Activated CD8-positive, alpha-beta T cell treated with anti-CD3 and anti-CD28 coated beads for 36 hours (primary cell): Measurements from ENCODE around the gene STBD1. TPM values are rescaled to one million over a fixed set of nuclear protein-coding genes. Genes with fewer than 3 reads are reported as not detected.

Experiments
- ATAC-seq: fragments of 200-7000 bp; cut with Tn5 transposase; one replicate; pipeline ENCODE4 v1.10.0; 2021; ENCODE audit warnings: mild to moderate bottlenecking, moderate library complexity
- CTCF ChIA-PET: fragments of 350-600 bp; sonication (Branson Sonifier 250); formaldehyde crosslinking; loops from one replicate; lab custom pipeline; 2021; ENCODE audit warnings: antibody characterized with exemption; lab: Charles Lee
- POLR2A ChIA-PET: fragments of 350-600 bp; sonication (Branson Sonifier 250); formaldehyde crosslinking; loops from one replicate; lab custom pipeline; 2021; ENCODE audit warnings: antibody characterized with exemption; lab: Charles Lee
- DNase-seq: peaks from one replicate; pipeline ENCODE4 v3.0.0-alpha.2; 2020
- H3K27ac Mint-ChIP-seq: one replicate; pipeline ENCODE4 v1.8.0; 2021; ENCODE audit warnings: mild to moderate bottlenecking, mixed read lengths
- H3K27me3 Mint-ChIP-seq: one replicate; pipeline ENCODE4 v1.8.0; 2021; ENCODE audit warnings: mixed read lengths
- H3K36me3 Mint-ChIP-seq: one replicate; pipeline ENCODE4 v1.8.0; 2021; ENCODE audit warnings: low read depth, mixed read lengths
- H3K4me1 Mint-ChIP-seq: one replicate; pipeline ENCODE4 v1.8.0; 2021; ENCODE audit warnings: low read depth, mixed read lengths
- H3K4me3 Mint-ChIP-seq: one replicate; pipeline ENCODE4 v1.8.0; 2021; ENCODE audit warnings: mild to moderate bottlenecking, moderate library complexity, mixed read lengths
- H3K9me3 Mint-ChIP-seq: one replicate; pipeline ENCODE4 v1.8.0; 2021; ENCODE audit warnings: mixed read lengths
- CTCF ChIP-seq: fragments of 200-600 bp; IDR thresholded peaks from one replicate; pipeline ENCODE4 v1.8.0; 2022; ENCODE audit warnings: antibody characterized with exemption, mild to moderate bottlenecking
- intact Hi-C: fragments of 100-400 bp; cut with micrococcal nuclease; formaldehyde crosslinking; loops from one replicate; pipeline ENCODE4 v1.10.0; 2022
- total RNA-seq, 2 experiments: library from RNA; stranded (reverse); gene quantifications; one replicate each; pipeline ENCODE4 v1.2.3, GENCODE V29; 2021

Gene STBD1
- total RNA-seq, 2 experiments from 2014 or later = 0.18 to 0.29 TPM

- POLR2A ChIA-PET = no interaction called here
- TF ChIP-seq CTCF = no peak
- intact Hi-C loops = no loop called here
Measured at GRCh38 chr4:76292730-76293129, 13.8 kb upstream of the STBD1 start.

GRCh38 chr4:76293772-76294171 is 12.8 kb upstream of the STBD1 start:
- H3K4me1 Mint-ChIP-seq = no peaks in the 10 kb centered on the region
- POLR2A ChIA-PET = no interaction called here

More at GRCh38 chr4:76292730-76293129, 13.8 kb upstream of the STBD1 start:
- Mint-ChIP-seq H3K36me3 (no peaks in the 10 kb centered on the region), H3K9me3 (peaks cover 6% of the 10 kb centered on the region), H3K4me1 (no peaks in the 10 kb centered on the region), H3K27ac (no peak overlapping the region), H3K27me3 (peaks cover 7% of the 10 kb centered on the region), H3K4me3 (no peak overlapping the region)
- no peak for DNase-seq
- no peak for ATAC-seq
- CTCF ChIA-PET = no interaction called here

GRCh38 chr4:76296286-76296820 is 10.2 kb upstream of the STBD1 start:
- no peak overlapping the region for H3K27ac Mint-ChIP-seq

More at GRCh38 chr4:76293772-76294171, 12.8 kb upstream of the STBD1 start:
- Mint-ChIP-seq H3K27me3 (peaks cover 7% of the 10 kb centered on the region), H3K4me3 (no peak overlapping the region), H3K27ac (no peak overlapping the region), H3K9me3 (peaks cover 11% of the 10 kb centered on the region), H3K36me3 (peaks cover 1% of the 10 kb centered on the region)
- TF ChIP-seq CTCF = no peak
- DNase-seq = no peak
- CTCF ChIA-PET = interaction anchor here (1.1 to 1.5 kb wide), 2 partner anchors 14 to 84 kb away, joined by 3 to 5 read pairs; no protein-coding TSS in a partner anchor
- intact Hi-C loops = no loop called here
- no peak for ATAC-seq

GRCh38 chr4:76298227-76298626 is 8.3 kb upstream of the STBD1 start:
- ChIA-PET POLR2A (no interaction called here), CTCF (interaction anchor here (0.9 kb wide), 1 partner anchor 9 kb away, joined by 3 read pairs; the partner anchor contains the start of gene STBD1)
- Mint-ChIP-seq H3K9me3 (peaks cover 11% of the 10 kb centered on the region), H3K36me3 (peaks cover 1% of the 10 kb centered on the region), H3K27me3 (peaks cover 8% of the 10 kb centered on the region), H3K4me3 (no peak overlapping the region), H3K27ac (no peak overlapping the region), H3K4me1 (peaks cover 22% of the 10 kb centered on the region)
- ATAC-seq (no peak), DNase-seq (no peak)
- intact Hi-C loops = no loop called here
- no peak for TF ChIP-seq CTCF

More at GRCh38 chr4:76296286-76296820, 10.2 kb upstream of the STBD1 start:
- no peak for ATAC-seq
- peaks cover 7% of the 10 kb centered on the region for H3K27me3 Mint-ChIP-seq
- peaks cover 8% of the 10 kb centered on the region for H3K4me1 Mint-ChIP-seq
- ChIA-PET POLR2A (interaction anchor here (0.7 to 1.0 kb wide), 2 partner anchors 9 to 62 kb away, joined by 3 read pairs; no protein-coding TSS in a partner anchor), CTCF (interaction anchor here (1.3 to 2.2 kb wide), 4 partner anchors 9 to 117 kb away, joined by 4 to 13 read pairs (median 5); no protein-coding TSS in a partner anchor)
- intact Hi-C loops = no loop called here
- no peak for DNase-seq
- H3K36me3 Mint-ChIP-seq = peaks cover 1% of the 10 kb centered on the region
- peaks cover 11% of the 10 kb centered on the region for H3K9me3 Mint-ChIP-seq
- no peak for TF ChIP-seq CTCF
- H3K4me3 Mint-ChIP-seq = no peak overlapping the region

- DNase-seq = no peak
- H3K9me3 Mint-ChIP-seq = peaks cover 11% of the 10 kb centered on the region
- no peak overlapping the region for H3K27ac Mint-ChIP-seq
- no peak for TF ChIP-seq CTCF
- intact Hi-C loops = no loop called here
- ChIA-PET CTCF (interaction anchor here (1.8 to 2.3 kb wide), 3 partner anchors 21 to 120 kb away, joined by 8 to 14 read pairs (median 8); no protein-coding TSS in a partner anchor), POLR2A (no interaction called here)
- H3K27me3 Mint-ChIP-seq = peaks cover 10% of the 10 kb centered on the region
- no peak for ATAC-seq
- no peak overlapping the region for H3K4me3 Mint-ChIP-seq
- H3K4me1 Mint-ChIP-seq = peaks cover 27% of the 10 kb centered on the region
- H3K36me3 Mint-ChIP-seq = peaks cover 1% of the 10 kb centered on the region
Measured at GRCh38 chr4:76300012-76300411, 6.5 kb upstream of the STBD1 start.
